HepG2 (cell line): Measurements from ENCODE around the gene WDR18. TPM values are rescaled to one million over a fixed set of nuclear protein-coding genes. Genes with fewer than 3 reads are reported as not detected.
A peak's percentile ranks its signal among the peaks of the same experiment; 100 is the strongest.

ENCODE experiments used
- ATF1 ChIP-seq: IDR thresholded peaks from 2 replicates; pipeline ENCODE4 v1.6.1; 2016; ENCODE audit warnings: mild to moderate bottlenecking, control low read depth
- CC2D1A ChIP-seq: sonication (generic); formaldehyde crosslinking; IDR thresholded peaks from 2 replicates; pipeline ENCODE4 v1.8.1; 2023; ENCODE audit warnings: mild to moderate bottlenecking, missing genetic modification reagents
- DR1 ChIP-seq: sonication (generic); formaldehyde crosslinking; IDR thresholded peaks from 2 replicates; pipeline ENCODE4 v1.8.0; 2021; ENCODE audit warnings: mild to moderate bottlenecking, missing genetic modification reagents, inconsistent platforms
- EZH2 ChIP-seq: conservative IDR thresholded peaks from 2 replicates; pipeline ENCODE4 v1.6.1; 2012; ENCODE audit warnings: mild to moderate bottlenecking, low read depth, low read length, moderate library complexity
- HMG20A ChIP-seq: IDR thresholded peaks from 2 replicates; pipeline ENCODE4 v1.6.1; 2016; ENCODE audit warnings: borderline replicate concordance
- HNF4A ChIP-seq: sonication (generic); formaldehyde crosslinking; IDR thresholded peaks from 2 replicates; pipeline ENCODE4 v1.4.0; 2020; ENCODE audit warnings: missing genetic modification reagents
- HNRNPUL1 ChIP-seq: fragments of 200-400 bp; formaldehyde crosslinking; IDR thresholded peaks from 2 replicates; pipeline ENCODE4 v1.6.1; 2017; ENCODE audit warnings: low read depth, mild to moderate bottlenecking, low read length, moderate library complexity
- KDM6A ChIP-seq: IDR thresholded peaks from 2 replicates; pipeline ENCODE4 v1.6.1; 2016; ENCODE audit warnings: low read depth
- LCORL ChIP-seq, 2 experiments: fragments of 450-650 bp in 1 of 2; sonication (generic) in 1 of 2; formaldehyde crosslinking in 1 of 2; IDR thresholded peaks; 2 replicates each; pipeline versions ENCODE4 v1.5.0 to v1.6.1; 2017 to 2020; ENCODE audit warnings: antibody characterized with exemption in 1 of 2, missing genetic modification reagents in 1 of 2
- MED8 ChIP-seq: sonication (generic); formaldehyde crosslinking; IDR thresholded peaks from 2 replicates; pipeline ENCODE4 v1.8.1; 2023; ENCODE audit warnings: mild to moderate bottlenecking, missing genetic modification reagents; ENCODE audit not compliant: insufficient replicate concordance
- NFE2L1 ChIP-seq: sonication (generic); formaldehyde crosslinking; IDR thresholded peaks from 2 replicates; pipeline ENCODE4 v1.4.0; 2020; ENCODE audit warnings: missing genetic modification reagents, mild to moderate bottlenecking, borderline replicate concordance
- NFKB2 ChIP-seq: sonication (generic); formaldehyde crosslinking; IDR thresholded peaks from 2 replicates; pipeline ENCODE4 v1.4.0; 2020; ENCODE audit warnings: missing genetic modification reagents, borderline replicate concordance
- SPEN ChIP-seq: sonication (generic); formaldehyde crosslinking; IDR thresholded peaks from 2 replicates; pipeline ENCODE4 v1.5.1; 2020; ENCODE audit warnings: low read depth, mild to moderate bottlenecking, missing genetic modification reagents
- SRSF9 ChIP-seq: fragments of 200-400 bp; formaldehyde crosslinking; IDR thresholded peaks from 2 replicates; pipeline ENCODE4 v1.6.1; 2018; ENCODE audit warnings: borderline replicate concordance, mild to moderate bottlenecking, low read depth, low read length; ENCODE audit not compliant: insufficient read depth, poor library complexity, severe bottlenecking
- STAT5B ChIP-seq: sonication (generic); formaldehyde crosslinking; IDR thresholded peaks from 2 replicates; pipeline ENCODE4 v1.4.0; 2020; ENCODE audit warnings: missing genetic modification reagents
- TBX3 ChIP-seq: fragments of 450-650 bp; IDR thresholded peaks from 2 replicates; pipeline ENCODE4 v1.6.1; 2017; ENCODE audit warnings: antibody characterized with exemption, mild to moderate bottlenecking, inconsistent platforms, borderline replicate concordance
- TCF7 ChIP-seq: sonication (generic); IDR thresholded peaks from 2 replicates; pipeline ENCODE4 v1.6.1; 2016; ENCODE audit warnings: antibody characterized with exemption, low read depth
- ZBTB8A ChIP-seq: sonication (generic); formaldehyde crosslinking; IDR thresholded peaks from 2 replicates; pipeline ENCODE4 v1.4.0; 2020; ENCODE audit warnings: mild to moderate bottlenecking, low read depth, missing genetic modification reagents, borderline replicate concordance
- ZFAT ChIP-seq: sonication (generic); formaldehyde crosslinking; conservative IDR thresholded peaks from 2 replicates; pipeline ENCODE4 v1.8.1; 2023; ENCODE audit warnings: missing genetic modification reagents, inconsistent platforms
- ZFY ChIP-seq: sonication (generic); formaldehyde crosslinking; IDR thresholded peaks from 2 replicates; pipeline ENCODE4 v1.4.0; 2020; ENCODE audit warnings: missing genetic modification reagents
- ZNF672 ChIP-seq: sonication (generic); formaldehyde crosslinking; IDR thresholded peaks from 2 replicates; pipeline ENCODE4 v1.8.1; 2022; ENCODE audit warnings: missing genetic modification reagents
- ZNF678 ChIP-seq: sonication (generic); formaldehyde crosslinking; IDR thresholded peaks from 2 replicates; pipeline ENCODE4 v1.4.0; 2020; ENCODE audit warnings: mild to moderate bottlenecking, missing genetic modification reagents
- ZNF891 ChIP-seq: sonication (generic); formaldehyde crosslinking; IDR thresholded peaks from 2 replicates; pipeline ENCODE4 v1.5.0; 2020; ENCODE audit warnings: mild to moderate bottlenecking, missing genetic modification reagents
- polyA plus RNA-seq, 8 experiments: library from polyadenylated mRNA; depleted of rRNA in 3 of 8; stranded (reverse) in 7 of 8; unstranded in 1 of 8; fragments of >200 nt; fragmentation: Illumina TruSeq in 4 of 8; extraction: Trizol in 4 of 8; gene quantifications; 2 replicates each; pipeline versions ENCODE4 v1.2.1 to v1.2.3, GENCODE V29; 2011 to 2016; ENCODE audit warnings: low read depth in 4 of 8, missing spikeins in 1 of 8, mixed read lengths in 1 of 8; ENCODE audit not compliant: insufficient read depth in 1 of 8
- total RNA-seq, 5 experiments: library from RNA; depleted of rRNA; stranded (reverse); fragments of >200 nt; fragmentation: Illumina TruSeq; extraction: Trizol; gene quantifications; 2 replicates each; pipeline ENCODE4 v1.2.3, GENCODE V29; 2016; ENCODE audit warnings: low read depth in 1 of 5
- TF ChIP-seq, protein P1 (sequence below): sonication (generic); formaldehyde crosslinking; conservative IDR thresholded peaks from 2 replicates; pipeline ENCODE4 v1.4.0; 2020; ENCODE audit warnings: missing genetic modification reagents
- TF ChIP-seq, protein P2 (sequence below): sonication (generic); formaldehyde crosslinking; IDR thresholded peaks from 2 replicates; pipeline ENCODE4 v1.8.1; 2023; ENCODE audit warnings: mild to moderate bottlenecking, missing genetic modification reagents
- TF ChIP-seq, protein P3 (sequence below): sonication (generic); formaldehyde crosslinking; IDR thresholded peaks from 2 replicates; pipeline ENCODE4 v1.5.0; 2020; ENCODE audit warnings: missing genetic modification reagents, mild to moderate bottlenecking, borderline replicate concordance

Gene WDR18
- total and polyA plus RNA-seq, 2 of the 13 experiments (the other 11 are each of a cell fraction or from before 2014, with no cell fraction given), result 36.4 to 47.6 TPM

DNA sequence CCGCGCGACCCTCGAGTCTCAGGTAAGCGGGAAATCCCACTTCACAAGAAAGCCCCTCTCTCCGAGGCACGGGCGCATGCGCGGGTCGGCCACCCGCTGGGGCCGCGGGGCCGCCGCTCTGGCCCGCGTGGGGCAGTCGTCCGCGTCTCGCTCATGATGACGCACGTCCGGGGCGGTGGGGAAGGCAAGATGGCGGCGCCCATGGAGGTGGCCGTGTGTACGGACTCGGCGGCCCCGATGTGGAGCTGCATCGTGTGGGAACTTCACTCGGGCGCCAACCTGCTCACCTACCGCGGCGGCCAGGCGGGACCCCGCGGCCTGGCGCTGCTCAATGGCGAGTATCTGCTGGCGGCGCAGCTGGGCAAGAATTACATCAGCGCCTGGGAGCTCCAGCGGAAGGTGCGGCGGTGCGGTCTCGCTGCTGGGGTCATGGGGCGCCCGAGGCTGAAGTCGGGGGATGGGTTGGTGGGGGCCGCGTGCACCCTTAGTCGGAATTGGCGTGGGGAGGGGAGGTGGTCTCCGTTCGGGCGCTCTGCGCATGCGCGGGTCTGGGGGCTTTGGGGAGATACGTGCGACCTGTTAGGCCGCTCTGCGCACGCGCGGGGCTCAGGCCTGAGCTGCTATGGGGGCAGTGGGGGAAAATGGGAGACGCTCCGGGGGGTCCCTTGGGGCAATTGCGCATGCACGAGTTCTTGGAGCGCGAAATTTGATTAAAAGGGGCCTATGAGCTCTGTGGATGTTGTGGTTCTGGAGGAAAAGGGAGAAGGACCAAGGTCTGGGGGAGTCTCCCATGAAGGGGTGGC lies at the start of gene WDR18 (continued):
- TF ChIP-seq NFKB2 (CRISPR knock-in tag) (0 out of 2 replicates have a peak, but pooled peaks have one; percentile 36), EZH2 (no peak), HNF4A (no peak), LCORL (IDR thresholded peaks at IDR 0.05) (no peak), LCORL (CRISPR knock-in tag; IDR thresholded peaks at IDR 0.05) (peak; percentile 73), SRSF9 (no peak), ZNF672 (CRISPR knock-in tag) (no peak), MED8 (no peak), TCF7 (no peak), CC2D1A (no peak), ZBTB8A (no peak), HNRNPUL1 (no peak), TBX3 (no peak; the same call in 1 of the 2 replicates), KDM6A (CRISPR knock-in tag) (no peak), HMG20A (no peak), ZFY (peak; percentile 77), NFE2L1 (CRISPR knock-in tag) (no peak), ATF1 (CRISPR knock-in tag) (peak; percentile 87), ZNF678 (CRISPR knock-in tag) (0 out of 2 replicates have a peak, but pooled peaks have one; percentile 23), ZFAT (CRISPR knock-in tag) (no peak), STAT5B (CRISPR knock-in tag) (no peak), ZNF891 (CRISPR knock-in tag) (0 out of 2 replicates have a peak, but pooled peaks have one; percentile 67), SPEN (peak; percentile 93), DR1 (CRISPR knock-in tag) (no peak)
- TF ChIP-seq, protein P1, sequence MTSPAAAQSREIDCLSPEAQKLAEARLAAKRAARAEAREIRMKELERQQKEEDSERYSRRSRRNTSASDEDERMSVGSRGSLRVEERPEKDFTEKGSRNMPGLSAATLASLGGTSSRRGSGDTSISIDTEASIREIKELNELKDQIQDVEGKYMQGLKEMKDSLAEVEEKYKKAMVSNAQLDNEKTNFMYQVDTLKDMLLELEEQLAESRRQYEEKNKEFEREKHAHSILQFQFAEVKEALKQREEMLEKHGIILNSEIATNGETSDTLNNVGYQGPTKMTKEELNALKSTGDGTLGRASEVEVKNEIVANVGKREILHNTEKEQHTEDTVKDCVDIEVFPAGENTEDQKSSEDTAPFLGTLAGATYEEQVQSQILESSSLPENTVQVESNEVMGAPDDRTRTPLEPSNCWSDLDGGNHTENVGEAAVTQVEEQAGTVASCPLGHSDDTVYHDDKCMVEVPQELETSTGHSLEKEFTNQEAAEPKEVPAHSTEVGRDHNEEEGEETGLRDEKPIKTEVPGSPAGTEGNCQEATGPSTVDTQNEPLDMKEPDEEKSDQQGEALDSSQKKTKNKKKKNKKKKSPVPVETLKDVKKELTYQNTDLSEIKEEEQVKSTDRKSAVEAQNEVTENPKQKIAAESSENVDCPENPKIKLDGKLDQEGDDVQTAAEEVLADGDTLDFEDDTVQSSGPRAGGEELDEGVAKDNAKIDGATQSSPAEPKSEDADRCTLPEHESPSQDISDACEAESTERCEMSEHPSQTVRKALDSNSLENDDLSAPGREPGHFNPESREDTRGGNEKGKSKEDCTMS, result no peak
- TF ChIP-seq, protein P2, sequence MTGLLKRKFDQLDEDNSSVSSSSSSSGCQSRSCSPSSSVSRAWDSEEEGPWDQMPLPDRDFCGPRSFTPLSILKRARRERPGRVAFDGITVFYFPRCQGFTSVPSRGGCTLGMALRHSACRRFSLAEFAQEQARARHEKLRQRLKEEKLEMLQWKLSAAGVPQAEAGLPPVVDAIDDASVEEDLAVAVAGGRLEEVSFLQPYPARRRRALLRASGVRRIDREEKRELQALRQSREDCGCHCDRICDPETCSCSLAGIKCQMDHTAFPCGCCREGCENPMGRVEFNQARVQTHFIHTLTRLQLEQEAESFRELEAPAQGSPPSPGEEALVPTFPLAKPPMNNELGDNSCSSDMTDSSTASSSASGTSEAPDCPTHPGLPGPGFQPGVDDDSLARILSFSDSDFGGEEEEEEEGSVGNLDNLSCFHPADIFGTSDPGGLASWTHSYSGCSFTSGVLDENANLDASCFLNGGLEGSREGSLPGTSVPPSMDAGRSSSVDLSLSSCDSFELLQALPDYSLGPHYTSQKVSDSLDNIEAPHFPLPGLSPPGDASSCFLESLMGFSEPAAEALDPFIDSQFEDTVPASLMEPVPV (CRISPR knock-in tag), result peak; percentile 70; the same call in 1 of the 2 replicates
- TF ChIP-seq, protein P3, sequence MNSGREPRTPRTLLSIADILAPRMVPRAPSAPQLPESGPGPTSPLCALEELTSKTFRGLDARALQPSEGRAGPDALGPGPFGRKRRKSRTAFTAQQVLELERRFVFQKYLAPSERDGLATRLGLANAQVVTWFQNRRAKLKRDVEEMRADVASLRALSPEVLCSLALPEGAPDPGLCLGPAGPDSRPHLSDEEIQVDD (CRISPR knock-in tag), result peak; percentile 56; the same call in 1 of the 2 replicates
